KBM-7 (cell line): ENCODE measurements around the gene ADAMTS8.
A peak's percentile ranks its signal among the peaks of the same experiment; 100 is the strongest.

Experiments
- DNase-seq: peaks from one replicate; pipeline ENCODE4 v3.0.0-alpha.2; 2015
- in situ Hi-C: fragments of 300-500 bp; cut with MboI; formaldehyde crosslinking; loops from 2 replicates; pipeline ENCODE4 v1.14.3; 2020; ENCODE audit warnings: low sequenced_read_pairs, low pct_unique_long_range_greater_than_20kb, mixed read lengths

Gene ADAMTS8

DNA sequence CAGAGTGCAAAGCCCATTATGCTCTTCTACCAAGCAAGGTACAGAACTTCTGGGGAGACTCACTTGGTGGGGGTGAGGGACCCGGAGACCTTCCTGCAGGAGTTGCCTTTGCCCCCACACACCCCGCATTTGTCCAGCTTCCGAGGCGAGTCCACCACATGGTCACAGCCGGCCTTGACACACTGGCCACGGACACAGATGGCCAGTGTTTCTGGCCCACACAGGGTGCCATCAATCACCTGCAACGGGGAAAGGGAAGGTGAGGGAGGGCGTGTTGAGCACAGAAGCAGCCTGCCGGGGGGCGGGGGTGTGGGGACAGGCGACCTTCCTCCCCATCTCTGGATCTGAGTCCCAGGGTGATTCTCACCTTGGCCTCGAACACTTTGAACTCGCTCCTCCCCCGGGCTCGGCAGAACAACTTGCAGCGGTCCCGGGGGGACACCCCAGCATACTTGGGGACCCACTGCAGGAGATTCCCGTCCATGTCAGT lies 20.0 kb downstream of the ADAMTS8 start:
- DNase-seq = no peak
- in situ Hi-C loops = no loop called here

DNA sequence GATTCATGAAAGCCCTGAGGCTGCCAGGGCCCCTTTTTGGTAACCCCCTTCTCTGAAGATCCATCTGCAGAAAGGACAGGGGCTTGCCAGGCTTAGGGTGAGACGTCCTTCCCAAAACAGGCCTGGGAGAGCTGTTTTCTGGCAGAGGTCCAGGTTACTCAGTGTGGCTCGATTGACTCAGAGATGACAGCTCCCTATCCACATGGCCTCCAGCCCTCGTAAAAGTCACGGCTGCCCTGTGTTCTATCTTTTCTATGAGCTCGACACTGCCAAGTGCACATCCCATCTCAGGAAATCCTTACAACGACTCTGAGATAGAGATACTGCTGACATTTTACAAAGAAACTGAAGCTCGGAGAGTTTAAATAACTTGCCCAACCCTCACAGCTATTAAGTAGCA lies 20.4 kb downstream of the ADAMTS8 start:
- DNase-seq = no peak
- in situ Hi-C loops = no loop called here

- in situ Hi-C loops = no loop called here
Observed at GRCh38 chr11:130405428-130405827, 23.0 kb downstream of the ADAMTS8 start.

GRCh38 chr11:130404727-130405126 lies 23.7 kb downstream of the ADAMTS8 start:
- in situ Hi-C loops = no loop called here
- no peak for DNase-seq

More at GRCh38 chr11:130405428-130405827, 23.0 kb downstream of the ADAMTS8 start:
- no peak for DNase-seq

DNA sequence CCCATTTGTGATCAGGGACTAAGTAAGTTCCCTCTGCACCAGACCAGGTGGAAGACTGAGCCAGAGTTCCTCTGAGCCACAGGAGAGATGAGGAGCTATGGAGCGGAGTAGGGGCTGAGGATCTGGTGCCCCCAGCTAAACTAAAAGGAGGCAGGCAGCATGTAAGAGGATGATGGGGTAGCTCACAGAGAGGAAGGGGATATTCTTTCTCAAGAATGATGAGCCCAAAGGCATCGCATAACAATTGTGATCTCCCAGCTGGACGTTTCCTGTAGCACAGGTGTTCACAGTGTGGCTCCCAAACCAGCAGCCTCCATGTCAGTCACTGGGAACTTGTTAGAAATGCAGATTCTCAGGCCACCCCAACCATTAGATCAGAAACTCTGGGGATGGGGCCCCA lies 24.4 kb downstream of the ADAMTS8 start:
- DNase-seq = no peak

GRCh38 chr11:130403271-130403804 lies 25.1 kb downstream of the ADAMTS8 start:
- DNase-seq = no peak
- in situ Hi-C loops = no loop called here

More for the DNA sequence above, 24.4 kb downstream of the ADAMTS8 start:
- in situ Hi-C loops = no loop called here

DNA sequence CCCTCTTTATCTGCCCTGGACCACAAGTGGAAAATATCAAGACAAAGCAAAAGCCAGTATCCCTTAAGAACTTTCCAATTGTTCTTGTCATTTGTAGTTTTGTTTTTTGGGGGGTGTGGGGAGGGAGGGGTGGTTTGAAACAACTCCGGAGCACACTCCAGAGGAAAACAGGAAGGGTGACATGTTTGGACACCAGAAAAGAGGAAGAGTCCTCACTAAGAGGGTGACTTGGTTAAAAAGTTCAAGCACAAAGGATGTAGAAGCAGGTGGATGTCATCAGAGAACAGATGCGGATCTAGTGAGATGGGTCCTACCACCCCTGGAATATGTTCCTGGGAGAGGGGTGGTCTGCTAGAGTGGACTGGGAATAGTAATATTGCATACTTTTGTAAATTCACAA lies 25.8 kb downstream of the ADAMTS8 start:
- in situ Hi-C loops = no loop called here

GRCh38 chr11:130400781-130401483 lies 27.5 kb downstream of the ADAMTS8 start:
- peak; percentile 82 for DNase-seq
- in situ Hi-C loops = no loop called here

More for the DNA sequence above, 25.8 kb downstream of the ADAMTS8 start:
- DNase-seq = peak; percentile 29

DNA sequence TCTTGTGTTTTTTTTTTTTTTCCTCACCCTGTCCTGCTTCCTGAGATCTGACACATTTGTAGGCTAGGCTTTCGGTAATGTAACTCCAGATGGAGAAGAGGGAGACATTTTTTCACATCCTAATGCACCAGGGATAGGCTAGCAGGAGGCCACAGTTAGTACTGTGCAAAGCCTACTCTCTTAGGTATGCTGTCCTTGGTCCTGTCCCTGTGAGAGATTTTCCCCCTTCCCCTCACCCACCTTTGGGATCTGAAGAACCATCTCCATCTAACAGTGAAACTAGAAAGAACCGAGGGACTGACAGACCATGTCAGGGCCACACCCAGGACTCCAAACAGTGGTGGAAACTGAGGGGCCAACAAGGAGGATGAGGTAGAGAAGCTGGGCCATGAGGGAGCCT lies 29.2 kb downstream of the ADAMTS8 start:
- no peak for DNase-seq
- in situ Hi-C loops = no loop called here

GRCh38 chr11:130397780-130398179 lies 30.6 kb downstream of the ADAMTS8 start:
- in situ Hi-C loops = no loop called here
- DNase-seq = peak; percentile 39

DNA sequence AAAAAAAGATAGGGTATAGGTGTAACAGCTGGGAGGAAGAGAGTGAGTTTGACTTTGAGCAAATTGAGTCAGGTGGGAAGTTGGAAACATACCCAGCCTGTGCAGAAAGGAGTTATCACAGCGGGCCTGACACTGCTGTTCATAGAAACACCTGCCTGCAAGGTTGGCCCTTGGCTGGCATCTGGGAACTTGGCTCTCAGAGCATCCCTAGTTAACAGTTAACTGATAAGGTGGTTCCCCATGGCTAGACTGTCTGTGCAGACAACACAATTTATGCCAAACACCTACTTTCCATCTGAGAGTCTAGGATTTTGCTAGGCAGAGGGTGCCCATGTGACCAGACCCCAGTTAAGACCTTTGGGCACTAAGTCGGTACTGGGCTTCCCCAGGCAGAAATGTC lies 31.4 kb downstream of the ADAMTS8 start:
- DNase-seq = no peak
- in situ Hi-C loops = no loop called here

DNA sequence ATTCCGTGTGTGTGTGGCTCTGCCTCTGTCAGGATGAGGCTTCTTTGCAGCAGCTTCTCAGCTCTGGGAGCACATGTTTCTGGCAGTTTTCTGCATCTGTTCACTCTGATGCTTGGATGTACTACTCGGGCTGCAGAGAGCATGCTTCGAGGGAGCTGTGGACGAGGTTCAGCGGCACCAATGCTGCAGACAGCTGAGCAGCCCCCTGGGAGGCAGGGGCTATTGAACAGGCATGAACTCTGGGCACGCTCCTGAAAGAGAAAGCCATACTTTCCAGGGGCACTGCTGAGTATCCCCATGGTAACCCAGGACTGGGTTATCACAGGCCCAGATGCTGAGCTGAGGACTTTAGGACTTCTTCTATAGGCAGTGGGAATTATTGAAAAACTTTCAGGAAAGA lies 33.8 kb downstream of the ADAMTS8 start:
- no peak for DNase-seq
- in situ Hi-C loops = no loop called here

GRCh38 chr11:130391711-130392110 lies 36.7 kb downstream of the ADAMTS8 start:
- in situ Hi-C loops = no loop called here
- DNase-seq = no peak

GRCh38 chr11:130390071-130390758 lies 38.2 kb downstream of the ADAMTS8 start:
- DNase-seq = peak; percentile 26
- in situ Hi-C loops = no loop called here

DNA sequence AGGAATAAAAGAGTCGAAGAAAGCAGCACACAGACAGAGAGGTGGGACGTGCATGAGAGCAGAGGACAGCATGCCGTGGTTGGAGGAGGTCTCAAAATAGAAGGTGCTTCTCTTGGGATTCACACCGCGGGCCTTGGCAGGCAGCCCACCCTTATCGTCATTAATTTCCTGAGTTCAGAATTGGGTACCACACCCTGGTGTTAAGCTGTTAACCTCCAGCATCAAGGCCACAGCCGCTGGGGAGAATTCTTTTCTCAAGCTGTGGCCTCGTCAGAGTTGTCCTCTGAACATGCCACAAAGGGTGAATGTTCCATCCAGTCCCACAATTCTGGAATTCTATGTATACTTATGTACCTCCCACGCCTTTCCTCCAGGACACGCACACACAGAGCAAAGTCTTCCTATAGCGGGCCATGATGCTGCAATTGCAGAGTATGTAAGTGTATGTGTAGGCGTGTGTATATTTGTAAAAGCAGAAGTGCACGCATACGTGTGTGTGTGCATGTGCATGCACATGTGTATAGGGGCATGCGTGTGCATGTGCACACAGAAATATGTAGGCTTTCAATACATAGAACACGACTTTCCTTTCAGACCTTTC lies 39.0 kb downstream of the ADAMTS8 start:
- in situ Hi-C loops = no loop called here
- DNase-seq = no peak

DNA sequence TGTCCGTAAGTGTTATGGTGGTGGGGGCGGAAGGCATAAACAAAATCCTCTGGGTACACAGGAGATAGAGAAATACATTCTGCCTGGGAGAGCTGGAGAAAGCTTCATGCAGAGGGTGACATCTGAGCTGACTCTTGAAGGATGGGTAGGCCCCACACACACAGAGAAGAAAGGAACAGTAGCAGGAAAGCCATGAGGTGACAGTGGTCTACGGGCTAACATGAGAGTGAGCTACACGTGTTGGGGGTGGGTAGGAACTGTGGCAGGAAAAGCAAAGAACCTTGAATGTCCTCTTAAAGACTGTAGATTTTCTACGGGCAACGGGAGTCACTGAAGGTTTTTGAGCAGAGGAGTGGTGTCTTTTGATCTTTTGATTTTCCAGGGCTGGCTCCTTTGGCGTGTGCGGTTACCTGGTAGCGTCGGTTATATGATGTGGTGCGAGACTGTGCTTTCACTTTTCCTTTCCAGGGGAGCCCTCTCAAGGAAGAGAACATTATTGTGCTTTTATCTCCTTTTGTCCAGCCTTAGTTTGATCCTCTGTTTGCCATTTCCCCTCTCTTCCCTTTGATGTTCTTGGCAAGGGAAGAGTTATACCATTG lies 39.7 kb downstream of the ADAMTS8 start:
- in situ Hi-C loops = no loop called here
- no peak for DNase-seq

DNA sequence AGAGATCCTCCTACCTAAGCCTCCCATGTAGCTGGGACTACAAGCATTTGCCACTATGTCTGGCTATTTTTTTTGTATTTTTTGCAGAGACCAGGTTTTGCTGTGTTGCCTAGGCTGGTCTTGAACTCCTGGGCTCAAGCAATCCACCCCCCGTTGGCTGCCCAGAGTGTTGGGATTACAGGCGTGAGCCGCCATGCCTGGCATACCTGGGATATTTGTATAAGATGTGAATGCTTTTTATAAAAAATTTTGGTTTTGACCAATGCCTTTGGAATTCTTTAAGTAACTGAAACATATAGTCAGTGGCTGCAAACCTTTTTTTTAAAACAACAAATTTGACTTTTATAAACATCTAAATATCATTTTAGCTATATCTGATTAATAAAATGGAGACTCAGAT lies 42.4 kb downstream of the ADAMTS8 start:
- DNase-seq = no peak
- in situ Hi-C loops = no loop called here

GRCh38 chr11:130383344-130384211 lies 44.8 kb downstream of the ADAMTS8 start:
- DNase-seq = peak; percentile 80
- in situ Hi-C loops = no loop called here

GRCh38 chr11:130381317-130381716 lies 47.1 kb downstream of the ADAMTS8 start:
- in situ Hi-C loops = no loop called here
- no peak for DNase-seq
